Measurements from ENCODE around the gene PDPK1. TPM values are rescaled to one million over a fixed set of nuclear protein-coding genes. Genes with fewer than 3 reads are reported as not detected.

The PDPK1 gene
- 25.8 and 30.7 TPM in 2 replicates for total RNA-seq

DNA sequence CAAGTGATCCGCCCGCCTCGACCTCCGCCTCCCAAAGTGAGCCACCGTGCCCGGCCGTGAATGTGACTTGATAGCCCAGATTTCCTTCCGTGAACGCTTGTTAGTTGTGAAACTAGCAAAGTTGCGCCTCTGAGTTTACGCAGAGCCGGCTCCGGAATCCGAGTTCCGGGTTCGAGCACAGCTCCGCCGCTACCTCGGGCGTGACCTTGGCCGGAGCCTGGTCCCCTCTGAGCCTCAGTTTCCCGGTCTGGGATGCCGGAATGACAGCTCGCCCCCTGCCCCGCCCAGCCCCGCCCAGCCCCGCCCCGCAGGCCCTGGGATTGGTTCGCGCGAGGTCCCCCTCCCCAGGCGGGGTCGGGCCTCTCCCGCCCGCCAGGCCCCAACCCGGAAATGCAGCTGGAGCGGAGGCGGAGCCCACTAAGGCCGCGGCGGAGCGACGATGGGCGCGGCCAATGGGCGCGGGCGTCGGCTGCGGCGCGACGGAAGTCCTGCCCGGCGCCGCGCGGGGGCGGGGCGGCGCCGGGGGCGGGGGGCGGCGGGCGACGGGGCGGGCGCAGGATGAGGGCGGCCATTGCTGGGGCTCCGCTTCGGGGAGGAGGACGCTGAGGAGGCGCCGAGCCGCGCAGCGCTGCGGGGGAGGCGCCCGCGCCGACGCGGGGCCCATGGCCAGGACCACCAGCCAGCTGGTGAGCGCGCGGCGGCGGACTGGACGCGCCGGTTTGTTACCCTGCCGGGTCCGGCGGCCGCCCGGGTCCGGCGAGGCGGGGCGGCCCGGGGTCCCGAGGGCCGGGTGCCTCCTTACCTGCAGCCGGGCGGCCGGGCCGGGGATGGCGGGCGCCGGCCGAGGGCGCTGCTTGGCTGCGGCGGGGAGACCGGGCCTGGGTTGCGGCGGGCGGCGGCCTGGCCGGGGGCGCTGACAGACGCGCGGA lies at the start of gene PDPK1:
Gene PDPK1 (plus strand): TSS at position 571 of the 929 bp plus-strand sequence. CDS start 92 bp downstream, at position 663.

DNA sequence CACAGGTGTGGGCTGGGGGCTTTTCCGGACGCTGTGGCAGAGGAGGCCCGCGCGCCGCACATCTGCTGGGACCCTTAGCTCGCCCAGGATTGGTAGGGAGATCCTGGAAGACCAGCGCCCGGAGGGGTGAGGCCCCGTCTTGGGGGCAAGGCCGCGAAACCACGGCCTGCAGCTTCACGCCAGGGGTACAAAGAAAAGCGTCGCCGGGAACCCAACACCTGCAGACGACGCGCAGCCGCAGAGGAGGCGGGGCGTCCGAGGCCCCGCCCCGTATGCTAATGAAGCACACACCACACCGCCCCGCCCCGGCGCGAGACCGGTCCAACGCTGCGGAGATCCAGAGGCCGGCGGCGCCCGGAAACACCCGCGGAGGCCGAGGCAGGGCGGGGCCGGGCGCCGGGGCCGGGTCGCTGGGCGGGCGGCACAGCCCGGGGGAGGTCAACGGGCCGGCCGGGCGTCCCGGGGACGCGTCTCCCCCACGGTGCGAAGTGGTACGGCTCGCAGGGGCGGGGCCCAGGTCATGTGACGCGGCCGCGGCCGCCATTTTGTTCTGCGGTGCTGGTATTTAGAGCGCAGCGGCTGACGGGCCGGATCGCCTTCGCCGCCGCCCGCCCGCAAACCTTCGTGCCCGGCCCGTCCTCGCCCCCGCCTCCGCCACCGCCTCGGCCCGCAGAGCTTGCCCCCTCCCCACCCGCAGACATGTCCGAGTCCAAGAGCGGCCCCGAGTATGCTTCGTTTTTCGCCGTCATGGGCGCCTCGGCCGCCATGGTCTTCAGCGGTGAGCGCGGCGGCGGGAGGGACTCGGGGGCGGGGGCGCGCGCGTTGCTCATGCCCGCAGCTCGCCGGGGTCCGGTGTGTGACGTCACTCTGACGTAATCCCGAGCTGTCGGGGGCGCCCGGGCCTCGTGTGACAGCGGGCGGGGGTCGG lies 24.2 kb upstream of the PDPK1 start, which contains the start of gene ATP6V0C:
Gene ATP6V0C (plus strand): TSS at position 548 of the 928 bp plus-strand sequence. CDS start 152 bp downstream, at position 700.

DNA sequence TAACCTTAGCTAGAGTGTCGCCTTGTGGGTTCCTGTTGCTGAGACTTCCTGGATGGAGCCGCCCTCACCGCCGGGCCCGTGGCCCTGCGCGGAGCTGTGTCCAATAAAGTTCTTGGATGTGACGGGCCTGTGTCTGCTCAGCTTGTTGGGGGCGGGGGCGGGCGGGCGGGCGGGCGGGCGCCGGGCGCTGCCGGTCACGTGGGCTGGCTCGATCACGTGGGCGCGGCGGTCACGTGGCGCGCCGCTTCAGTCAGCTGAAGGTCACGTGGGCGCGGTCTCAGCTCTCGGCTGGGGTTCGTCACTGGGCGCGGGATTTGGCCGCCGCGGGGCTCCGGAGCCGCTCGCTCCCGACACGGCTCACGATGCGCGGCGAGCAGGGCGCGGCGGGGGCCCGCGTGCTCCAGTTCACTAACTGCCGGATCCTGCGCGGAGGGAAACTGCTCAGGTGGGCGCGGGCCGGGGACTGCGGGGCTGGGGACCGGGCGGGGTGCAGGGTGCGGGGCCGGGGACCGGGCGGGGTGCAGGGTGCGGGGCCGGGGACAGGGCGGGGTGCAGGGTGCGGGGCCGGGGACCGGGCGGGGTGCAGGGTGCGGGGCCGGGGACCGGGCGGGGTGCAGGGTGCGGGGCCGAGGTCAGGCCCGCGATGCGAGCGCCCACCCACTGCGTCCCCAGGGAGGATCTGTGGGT lies 17.6 kb upstream of the PDPK1 start, which contains the start of gene AMDHD2:
Gene AMDHD2 (plus strand): TSS at position 275 of the 687 bp plus-strand sequence. CDS start 88 bp downstream, at position 363.

DNA sequence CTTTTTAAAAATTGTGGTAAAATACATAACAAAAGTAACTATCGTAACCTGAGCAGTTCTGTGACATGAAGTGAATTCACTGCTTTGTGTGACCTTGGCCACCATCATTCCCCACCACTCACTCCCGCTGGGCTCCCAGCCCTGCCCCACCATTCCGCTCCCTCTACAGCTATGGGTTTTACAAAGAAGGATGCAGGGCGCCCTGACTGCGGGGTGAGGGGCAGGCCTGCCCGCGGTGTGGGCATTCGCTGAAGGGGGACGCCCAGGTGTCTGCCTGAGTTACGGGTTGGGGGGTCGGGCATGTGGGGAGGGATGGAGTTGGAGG lies 6.5 kb upstream of the PDPK1 start, which contains the start of gene CEMP1:
Gene CEMP1 (minus strand): TSS at position 38 of the 325 bp plus-strand sequence. CDS start 335 bp downstream, outside the sequence.

Small RNAs within 50 kb of the gene (small RNA-seq; reads per million reads assigned to genes)
- not detected for gene AC093525.1
- not detected for gene MIR3178

Other genes starting within 250 kb of the PDPK1 start
- 33.9 and 35.9 TPM in 2 replicates for gene ABCA3, start 197.3 kb upstream of the PDPK1 start, total RNA-seq
- 25.2 and 44.2 TPM in 2 replicates for gene CCNF, start 108.6 kb upstream of the PDPK1 start, total RNA-seq
- 9.2 and 10.1 TPM in 2 replicates for gene TEDC2, start 77.9 kb upstream of the PDPK1 start, total RNA-seq
- under 0.01 TPM in 1 of 2 replicates, not detected in the other for gene NTN3, start 66.7 kb upstream of the PDPK1 start, total RNA-seq
- 19.9 and 20.3 TPM in 2 replicates for gene TBC1D24, start 62.9 kb upstream of the PDPK1 start, total RNA-seq
- 45.9 and 48.7 TPM in 2 replicates for gene ATP6V0C, start 24.1 kb upstream of the PDPK1 start, total RNA-seq
- 46.4 and 53.1 TPM in 2 replicates for gene AMDHD2, start 17.6 kb upstream of the PDPK1 start, total RNA-seq
- not detected in 2 replicates for gene CEMP1, start 6.6 kb upstream of the PDPK1 start, total RNA-seq
- gene KCTD5, start 144.5 kb downstream of the PDPK1 start, total RNA-seq = 25.8 and 28.4 TPM in 2 replicates
- under 0.01 and 1.1 TPM in 2 replicates for gene PRSS27, start 182.2 kb downstream of the PDPK1 start, total RNA-seq
- 90.4 and 114 TPM in 2 replicates for gene SRRM2, start 214.6 kb downstream of the PDPK1 start, total RNA-seq
- 231 and 236 TPM in 2 replicates for gene ELOB, start 239.3 kb downstream of the PDPK1 start, total RNA-seq
- not detected in 2 replicates for gene PRSS33, start 249.5 kb downstream of the PDPK1 start, total RNA-seq